Measurements from ENCODE around the gene PAX7.

The PAX7 gene

DNA sequence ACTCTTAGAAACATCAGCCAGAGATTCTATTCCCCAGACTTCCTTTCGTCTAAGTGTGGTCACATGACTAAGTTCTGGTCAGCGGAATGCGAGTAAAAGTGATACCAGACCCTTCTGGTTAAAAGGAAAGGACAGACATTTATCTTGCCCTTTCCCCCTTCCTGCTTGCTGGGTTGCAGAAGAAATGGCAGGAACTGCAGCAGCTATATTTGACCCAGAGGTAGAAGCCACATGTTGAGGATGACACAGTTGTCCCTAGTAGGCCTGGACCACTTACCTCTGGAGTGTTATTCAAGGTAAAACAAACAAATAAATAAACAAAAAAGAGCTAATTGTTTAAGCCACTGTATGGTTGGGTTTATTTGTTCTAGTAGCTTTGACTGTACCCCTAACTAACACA is 155.5 kb downstream of the PAX7 start:
- TF ChIP-seq, protein P1, sequence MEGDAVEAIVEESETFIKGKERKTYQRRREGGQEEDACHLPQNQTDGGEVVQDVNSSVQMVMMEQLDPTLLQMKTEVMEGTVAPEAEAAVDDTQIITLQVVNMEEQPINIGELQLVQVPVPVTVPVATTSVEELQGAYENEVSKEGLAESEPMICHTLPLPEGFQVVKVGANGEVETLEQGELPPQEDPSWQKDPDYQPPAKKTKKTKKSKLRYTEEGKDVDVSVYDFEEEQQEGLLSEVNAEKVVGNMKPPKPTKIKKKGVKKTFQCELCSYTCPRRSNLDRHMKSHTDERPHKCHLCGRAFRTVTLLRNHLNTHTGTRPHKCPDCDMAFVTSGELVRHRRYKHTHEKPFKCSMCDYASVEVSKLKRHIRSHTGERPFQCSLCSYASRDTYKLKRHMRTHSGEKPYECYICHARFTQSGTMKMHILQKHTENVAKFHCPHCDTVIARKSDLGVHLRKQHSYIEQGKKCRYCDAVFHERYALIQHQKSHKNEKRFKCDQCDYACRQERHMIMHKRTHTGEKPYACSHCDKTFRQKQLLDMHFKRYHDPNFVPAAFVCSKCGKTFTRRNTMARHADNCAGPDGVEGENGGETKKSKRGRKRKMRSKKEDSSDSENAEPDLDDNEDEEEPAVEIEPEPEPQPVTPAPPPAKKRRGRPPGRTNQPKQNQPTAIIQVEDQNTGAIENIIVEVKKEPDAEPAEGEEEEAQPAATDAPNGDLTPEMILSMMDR (IDR thresholded peaks at IDR 0.05; ENCODE audit: low read depth, low read length): no peak
- no peak overlapping the region for H3K4me3 ChIP-seq (replicated peaks in 1 of 2; ENCODE audit: low read depth in 2 of 2, low read length in 2 of 2)
- no peak for DNase-seq (ENCODE audit: low read depth in 2 of 2)

DNA sequence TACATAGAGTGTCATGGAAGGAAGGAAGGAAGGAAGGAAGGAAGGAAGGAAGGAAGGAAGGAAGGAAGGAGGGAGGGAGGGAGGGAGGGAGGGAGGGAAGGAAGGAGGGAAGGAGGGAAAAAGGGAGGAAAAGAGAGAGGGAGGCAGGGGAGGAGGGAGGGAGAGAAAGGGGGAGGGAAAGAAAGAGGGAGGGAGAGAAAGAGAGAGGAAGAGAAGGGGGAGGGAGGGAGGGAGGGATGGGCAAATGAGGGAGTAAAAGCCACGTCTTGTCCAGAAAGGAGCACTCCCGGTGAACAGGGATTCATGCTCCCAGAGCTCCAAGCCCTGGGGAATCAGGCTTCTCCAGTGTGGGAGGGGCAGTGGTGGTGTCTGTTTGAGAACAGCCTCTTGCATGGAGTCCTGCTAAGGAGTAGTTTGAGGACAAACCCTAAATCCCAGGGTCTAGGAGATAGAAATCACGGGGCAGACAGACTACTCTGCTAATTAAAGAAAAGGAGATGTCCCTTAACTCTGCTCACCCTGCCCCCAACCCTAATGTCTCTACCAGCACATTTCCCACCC is 157.3 kb downstream of the PAX7 start:
- DNase-seq (ENCODE audit: low read depth in 2 of 2): no peak
- no peak overlapping the region for H3K4me3 ChIP-seq (replicated peaks in 1 of 2; ENCODE audit: low read depth in 2 of 2, low read length in 2 of 2)
- TF ChIP-seq, protein P1 (IDR thresholded peaks at IDR 0.05; ENCODE audit: low read depth, low read length): no peak

DNA sequence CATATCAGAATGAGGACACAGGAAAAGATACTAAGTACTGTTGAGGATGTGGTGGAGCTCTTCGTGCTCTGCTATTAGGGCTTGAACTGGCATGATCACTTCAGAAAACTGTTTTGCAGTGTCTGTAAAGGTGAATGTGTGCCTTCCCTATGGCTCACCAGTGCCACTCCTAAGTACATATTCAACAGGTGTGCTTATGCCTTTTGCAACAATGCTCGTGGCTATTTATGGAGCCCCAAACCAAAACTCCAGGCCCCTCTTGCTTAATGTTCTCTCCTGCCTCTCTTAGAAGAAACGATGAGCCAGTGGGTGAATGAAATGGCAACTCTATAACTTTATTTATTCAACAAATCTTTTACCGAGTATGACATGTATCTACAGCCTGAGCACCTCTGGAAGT is 158.6 kb downstream of the PAX7 start:
- H3K4me3 ChIP-seq (replicated peaks in 1 of 2; ENCODE audit: low read depth in 2 of 2, low read length in 2 of 2): no peak overlapping the region
- TF ChIP-seq, protein P1 (IDR thresholded peaks at IDR 0.05; ENCODE audit: low read depth, low read length): no peak
- no peak for DNase-seq (ENCODE audit: low read depth in 2 of 2)

DNA sequence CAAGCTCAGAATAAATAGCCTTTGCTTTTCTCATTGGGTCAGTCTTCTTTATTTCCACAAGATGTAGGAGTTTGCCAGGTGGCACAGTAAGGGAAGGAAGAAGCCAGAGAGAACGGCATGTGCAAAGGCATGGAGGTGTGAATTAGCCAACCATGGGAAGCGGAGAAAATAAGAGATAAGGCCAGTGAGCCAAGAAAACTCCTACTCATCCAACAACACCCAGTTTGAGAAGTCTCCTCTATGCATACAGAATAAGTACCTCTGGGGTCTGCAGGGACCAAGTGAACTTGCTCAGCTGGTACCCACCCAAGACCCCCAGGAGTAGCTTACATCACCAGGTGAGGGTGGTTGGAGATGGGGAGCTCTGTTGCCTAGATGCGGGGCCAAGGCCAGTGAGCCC is 162.1 kb downstream of the PAX7 start:
- no peak for DNase-seq (ENCODE audit: low read depth in 2 of 2)
- TF ChIP-seq, protein P1 (IDR thresholded peaks at IDR 0.05; ENCODE audit: low read depth, low read length): no peak
- H3K4me3 ChIP-seq (replicated peaks in 1 of 2; ENCODE audit: low read depth in 2 of 2, low read length in 2 of 2): no peak overlapping the region

DNA sequence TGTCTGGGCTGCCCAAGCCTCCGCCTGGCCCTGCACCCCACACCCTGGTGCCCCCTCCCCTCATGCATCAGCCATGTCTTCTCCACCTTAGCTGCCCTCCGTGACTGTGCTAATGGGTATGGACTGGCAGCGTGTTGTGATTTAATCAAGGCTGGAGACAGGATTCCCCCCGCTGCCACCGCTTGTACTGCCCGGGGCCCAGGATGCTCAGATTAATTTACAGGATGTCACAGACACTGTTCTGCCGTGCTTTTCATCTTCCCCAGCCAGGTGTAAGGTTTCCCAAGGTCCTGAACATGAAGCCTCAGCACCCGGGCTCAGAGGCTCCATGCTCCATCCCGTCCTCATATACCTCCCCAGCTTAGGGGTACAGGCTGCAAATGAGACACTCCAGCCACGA is 162.5 kb downstream of the PAX7 start:
- no peak for DNase-seq (ENCODE audit: low read depth in 2 of 2)
- H3K4me3 ChIP-seq (replicated peaks in 1 of 2; ENCODE audit: low read depth in 2 of 2, low read length in 2 of 2): no peak overlapping the region
- TF ChIP-seq, protein P1 (IDR thresholded peaks at IDR 0.05; ENCODE audit: low read depth, low read length): no peak

DNA sequence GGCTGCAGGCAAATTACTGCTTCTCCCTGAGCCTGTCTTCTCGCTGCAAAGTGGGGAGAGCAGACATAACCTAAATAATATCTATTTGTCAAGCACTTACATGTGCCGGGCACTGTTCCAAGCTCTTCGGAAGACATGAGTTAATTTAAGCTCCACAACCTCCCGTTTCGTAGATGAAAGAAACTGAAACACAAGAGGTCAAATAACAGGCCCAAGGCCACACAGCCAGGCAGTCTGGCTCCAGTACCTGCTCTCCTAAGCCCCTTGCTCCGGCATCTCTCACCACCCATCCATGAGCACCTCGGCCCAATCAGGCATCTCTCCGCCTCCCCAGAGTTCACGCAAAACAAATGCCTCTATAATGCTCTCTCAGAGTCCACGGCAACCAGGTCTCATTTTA is 163.4 kb downstream of the PAX7 start:
- TF ChIP-seq, protein P1 (IDR thresholded peaks at IDR 0.05; ENCODE audit: low read depth, low read length): no peak
- DNase-seq (ENCODE audit: low read depth in 2 of 2): no peak
- no peak overlapping the region for H3K4me3 ChIP-seq (replicated peaks in 1 of 2; ENCODE audit: low read depth in 2 of 2, low read length in 2 of 2)

DNA sequence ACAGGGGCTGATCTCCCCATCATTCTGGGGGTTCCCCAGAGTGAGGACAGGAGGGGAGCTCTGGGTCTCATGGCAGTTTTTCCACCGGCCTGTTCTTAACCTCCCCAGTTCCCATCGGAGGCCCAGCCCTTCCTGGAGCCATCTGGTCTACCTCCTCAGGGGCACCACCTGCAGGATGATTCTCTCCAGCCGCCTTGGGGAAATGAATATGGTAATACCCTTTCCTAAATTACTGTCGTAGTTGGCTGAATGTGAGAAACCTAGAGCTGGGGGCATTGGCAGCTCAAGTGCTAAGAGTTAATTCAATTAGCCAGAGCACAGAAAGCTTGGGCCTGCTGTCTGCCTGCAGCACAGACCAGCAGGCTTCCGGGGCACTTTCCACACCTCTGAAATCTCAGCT is 163.9 kb downstream of the PAX7 start:
- TF ChIP-seq, protein P1 (IDR thresholded peaks at IDR 0.05; ENCODE audit: low read depth, low read length): no peak
- H3K4me3 ChIP-seq (replicated peaks in 1 of 2; ENCODE audit: low read depth in 2 of 2, low read length in 2 of 2): no peak overlapping the region
- DNase-seq (ENCODE audit: low read depth in 2 of 2): no peak

Data from cardiac fibroblast (primary cell).